HUES48 (cell line): ENCODE measurements around the gene P2RX2.

ENCODE experiments used
- H3K27ac ChIP-seq: one replicate; pipeline ENCODE4 v1.7.0; 2013; ENCODE audit warnings: low read depth, low read length, inconsistent platforms
- H3K27me3 ChIP-seq: 2 replicates; pipeline ENCODE4 v1.6.1; 2013; ENCODE audit warnings: mild to moderate bottlenecking, low read length; ENCODE audit not compliant: control insufficient read depth, insufficient read depth
- H3K36me3 ChIP-seq: 2 replicates; pipeline ENCODE4 v1.6.1; 2013; ENCODE audit warnings: low read length; ENCODE audit not compliant: control insufficient read depth, insufficient read depth
- H3K4me1 ChIP-seq: 2 replicates; pipeline ENCODE4 v1.6.1; 2013; ENCODE audit warnings: mild to moderate bottlenecking, low read length; ENCODE audit not compliant: control insufficient read depth, insufficient read depth
- H3K4me3 ChIP-seq: 2 replicates; pipeline ENCODE4 v1.5.1; 2013; ENCODE audit warnings: mild to moderate bottlenecking, low read depth, low read length
- H3K9ac ChIP-seq: 2 replicates; pipeline ENCODE4 v1.6.1; 2013; ENCODE audit warnings: mild to moderate bottlenecking, low read depth, low read length, moderate library complexity
- H3K9me3 ChIP-seq: 2 replicates; pipeline ENCODE4 v1.6.1; 2013; ENCODE audit warnings: low read length; ENCODE audit not compliant: control insufficient read depth, insufficient read depth

The P2RX2 gene

GRCh38 chr12:132611620-132612019 lies 7.0 kb upstream of the P2RX2 start:
- Histone ChIP-seq H3K27me3 (peaks cover 97% of the 10 kb centered on the region), H3K4me1 (no peaks in the 10 kb centered on the region), H3K27ac (no peak overlapping the region), H3K9me3 (peaks cover 12% of the 10 kb centered on the region; the same call in 1 of the 2 replicates), H3K4me3 (no peak overlapping the region), H3K9ac (no peak overlapping the region), H3K36me3 (no peaks in the 10 kb centered on the region)

GRCh38 chr12:132614029-132614428 lies 4.5 kb upstream of the P2RX2 start:
- H3K4me1 ChIP-seq, result no peaks in the 10 kb centered on the region
- H3K27ac ChIP-seq, result no peak overlapping the region
- H3K27me3 ChIP-seq, result peaks cover 94% of the 10 kb centered on the region
- no peaks in the 10 kb centered on the region for H3K36me3 ChIP-seq
- no peak overlapping the region for H3K4me3 ChIP-seq
- no peak overlapping the region for H3K9ac ChIP-seq
- H3K9me3 ChIP-seq, result peaks cover 18% of the 10 kb centered on the region; the same call in 1 of the 2 replicates

DNA sequence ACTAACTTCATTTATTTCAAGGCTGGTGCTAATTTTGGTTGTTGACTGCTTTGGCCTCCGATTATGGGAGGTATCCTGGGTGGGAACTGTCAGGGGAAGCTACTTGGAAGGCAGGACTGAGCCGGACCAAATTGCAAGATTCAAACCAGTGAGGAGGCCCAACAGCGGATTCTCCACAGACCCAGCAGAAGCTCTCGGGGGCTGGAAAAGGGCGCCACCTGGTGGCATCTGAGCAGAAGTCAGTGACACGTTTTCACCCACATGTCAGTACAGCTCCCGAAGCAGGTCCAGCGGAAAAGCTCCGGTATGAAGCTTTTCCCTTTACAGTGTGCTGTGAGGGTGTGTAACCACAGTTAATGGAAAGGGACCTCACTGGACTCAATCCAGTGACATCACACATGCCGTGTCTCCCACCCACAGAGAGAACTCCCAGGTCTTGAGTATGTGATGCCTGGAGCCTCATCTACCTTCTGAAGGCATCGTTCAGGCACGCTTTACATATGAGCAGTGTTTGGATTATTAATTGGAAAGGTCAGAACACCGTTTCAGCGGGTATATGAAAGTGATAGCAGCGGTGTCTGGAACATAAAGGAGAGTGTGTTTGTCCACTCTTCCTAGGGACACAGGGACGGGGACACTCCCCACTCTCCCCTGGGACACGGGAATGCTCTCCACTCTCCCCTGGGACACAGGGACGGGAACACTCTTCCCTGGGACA lies 3.6 kb upstream of the P2RX2 start:
- no peaks in the 10 kb centered on the region for H3K36me3 ChIP-seq
- H3K27me3 ChIP-seq, result peaks cover 90% of the 10 kb centered on the region
- no peak overlapping the region for H3K27ac ChIP-seq
- H3K9ac ChIP-seq, result no peak overlapping the region
- H3K4me3 ChIP-seq, result no peak overlapping the region
- peaks cover 18% of the 10 kb centered on the region; the same call in 1 of the 2 replicates for H3K9me3 ChIP-seq
- no peaks in the 10 kb centered on the region for H3K4me1 ChIP-seq

GRCh38 chr12:132615579-132616038 lies 3.0 kb upstream of the P2RX2 start:
- Histone ChIP-seq H3K9me3 (peaks cover 18% of the 10 kb centered on the region; the same call in 1 of the 2 replicates), H3K27ac (no peak overlapping the region), H3K4me1 (no peaks in the 10 kb centered on the region), H3K9ac (no peak overlapping the region), H3K27me3 (peaks cover 88% of the 10 kb centered on the region), H3K36me3 (no peaks in the 10 kb centered on the region), H3K4me3 (no peak overlapping the region)

DNA sequence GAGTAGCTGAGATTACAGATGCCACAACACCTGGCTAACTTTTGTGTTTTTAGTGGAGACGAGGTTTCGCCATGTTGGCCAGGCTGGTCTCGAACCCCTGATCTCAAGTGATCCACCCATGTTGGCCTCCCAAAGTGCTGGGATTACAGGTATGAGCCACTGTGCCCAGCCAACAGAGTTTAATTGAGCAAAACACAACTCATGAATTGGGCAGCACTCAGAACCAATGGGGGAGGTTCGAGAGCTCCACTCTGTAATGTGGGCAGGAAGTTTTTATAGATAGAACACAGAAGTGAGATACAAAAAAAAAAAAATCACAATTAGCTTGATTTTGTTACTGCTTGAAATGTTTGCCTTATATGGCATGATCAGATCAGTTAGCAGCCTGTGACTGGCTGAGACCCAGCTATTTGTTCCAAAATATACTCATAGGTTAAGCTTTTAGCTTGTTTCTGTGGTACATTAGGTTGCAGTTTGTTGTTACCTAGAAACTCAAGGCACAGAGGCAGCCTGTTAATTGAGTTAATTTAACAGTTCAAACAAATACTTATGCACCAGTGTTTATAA lies 1.4 kb upstream of the P2RX2 start:
- no peak overlapping the region for H3K4me3 ChIP-seq
- H3K9me3 ChIP-seq, result peaks cover 12% of the 10 kb centered on the region; the same call in 1 of the 2 replicates
- no peaks in the 10 kb centered on the region for H3K36me3 ChIP-seq
- H3K9ac ChIP-seq, result no peak overlapping the region
- no peak overlapping the region for H3K27ac ChIP-seq
- H3K4me1 ChIP-seq, result no peaks in the 10 kb centered on the region
- peaks cover 74% of the 10 kb centered on the region for H3K27me3 ChIP-seq

DNA sequence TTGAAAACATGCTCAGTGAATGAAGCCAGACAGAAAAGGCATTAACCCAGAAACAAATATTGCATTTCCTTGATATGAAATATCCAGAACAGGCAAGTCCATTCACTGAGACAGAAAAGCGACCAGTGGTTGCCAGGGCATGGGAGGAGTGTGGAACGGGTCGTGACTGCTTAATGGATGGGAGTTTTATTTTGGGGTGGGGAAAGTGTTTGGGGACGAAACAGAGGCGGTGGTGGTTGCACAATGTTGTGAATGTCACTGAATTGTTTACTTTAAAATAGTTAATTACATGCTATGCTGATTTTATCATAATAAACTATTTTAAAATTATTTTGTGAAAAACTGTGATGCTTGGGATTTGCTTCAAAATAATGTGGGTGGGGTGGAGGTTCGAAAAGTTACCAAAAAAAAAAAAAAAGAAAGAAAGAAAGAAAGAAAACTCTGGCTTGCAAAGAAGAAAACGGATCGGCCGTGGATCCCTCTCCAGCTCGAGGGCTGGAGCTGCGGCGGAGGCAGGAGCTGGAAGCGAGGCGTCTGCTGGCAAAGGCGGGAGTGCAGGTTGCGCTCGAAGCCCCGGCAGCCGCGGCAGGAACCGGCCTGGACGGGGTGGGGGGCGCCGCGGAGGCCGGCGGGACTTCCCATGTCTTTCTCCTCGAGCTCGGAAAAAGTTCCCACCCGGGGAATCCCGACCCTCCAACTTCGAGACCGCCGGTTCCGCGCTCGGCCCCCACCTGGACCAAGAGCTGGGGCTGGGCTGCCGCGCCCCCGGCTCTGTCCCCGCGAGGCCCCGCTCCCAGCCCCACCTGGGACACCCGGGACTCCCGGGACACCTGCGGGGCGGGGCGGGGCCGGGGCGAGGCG lies 524 bp upstream of the P2RX2 start:
- Histone ChIP-seq H3K9me3 (peaks cover 12% of the 10 kb centered on the region; the same call in 1 of the 2 replicates), H3K36me3 (no peaks in the 10 kb centered on the region), H3K9ac (no peak overlapping the region), H3K27ac (no peak overlapping the region), H3K4me1 (no peaks in the 10 kb centered on the region), H3K27me3 (peaks cover 65% of the 10 kb centered on the region), H3K4me3 (peak overlapping the region; percentile 59)

DNA sequence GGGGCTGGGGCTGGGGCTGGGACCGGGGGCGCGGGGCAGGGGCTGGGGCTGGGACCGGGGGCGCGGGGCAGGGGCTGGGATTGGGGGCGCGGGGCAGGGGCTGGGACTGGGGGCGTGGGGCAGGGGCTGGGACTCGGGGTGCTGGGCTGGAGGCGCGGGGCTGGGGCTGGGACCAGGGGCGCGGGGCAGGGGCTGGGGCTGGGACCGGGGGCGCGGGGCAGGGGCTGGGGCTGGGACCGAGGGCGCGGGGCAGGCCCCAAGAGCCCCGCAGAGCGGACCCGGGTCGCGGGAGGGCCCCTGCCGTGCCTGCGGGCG lies 452 bp downstream of the P2RX2 start:
- no peak overlapping the region for H3K4me3 ChIP-seq
- H3K9ac ChIP-seq, result no peak overlapping the region
- peaks cover 56% of the 10 kb centered on the region for H3K27me3 ChIP-seq
- H3K27ac ChIP-seq, result no peak overlapping the region
- H3K9me3 ChIP-seq, result peaks cover 12% of the 10 kb centered on the region; the same call in 1 of the 2 replicates
- H3K36me3 ChIP-seq, result peaks cover 6% of the 10 kb centered on the region
- H3K4me1 ChIP-seq, result no peaks in the 10 kb centered on the region

DNA sequence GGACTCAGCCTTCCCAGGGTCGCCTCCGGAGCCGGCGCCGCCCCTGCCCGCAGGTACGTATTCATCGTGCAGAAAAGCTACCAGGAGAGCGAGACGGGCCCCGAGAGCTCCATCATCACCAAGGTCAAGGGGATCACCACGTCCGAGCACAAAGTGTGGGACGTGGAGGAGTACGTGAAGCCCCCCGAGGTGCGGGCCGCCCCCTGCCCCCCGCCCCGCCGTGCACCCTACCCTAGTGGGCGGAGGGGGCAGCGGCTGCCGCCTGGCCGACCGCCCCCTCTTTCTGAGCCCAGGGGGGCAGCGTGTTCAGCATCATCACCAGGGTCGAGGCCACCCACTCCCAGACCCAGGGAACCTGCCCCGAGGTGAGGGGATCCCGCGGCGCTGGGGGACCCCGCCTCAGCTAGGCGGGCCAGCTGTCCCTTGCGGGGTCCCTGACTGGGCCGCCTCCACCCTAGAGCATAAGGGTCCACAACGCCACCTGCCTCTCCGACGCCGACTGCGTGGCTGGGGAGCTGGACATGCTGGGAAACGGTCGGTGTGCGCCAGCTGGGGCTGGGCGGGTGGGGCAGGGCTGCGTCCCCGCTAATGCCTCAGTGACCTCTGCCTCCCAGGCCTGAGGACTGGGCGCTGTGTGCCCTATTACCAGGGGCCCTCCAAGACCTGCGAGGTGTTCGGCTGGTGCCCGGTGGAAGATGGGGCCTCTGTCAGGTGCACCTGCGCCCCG lies 973 bp downstream of the P2RX2 start:
- Histone ChIP-seq H3K4me1 (no peaks in the 10 kb centered on the region), H3K27ac (no peak overlapping the region), H3K36me3 (peaks cover 11% of the 10 kb centered on the region), H3K27me3 (peaks cover 51% of the 10 kb centered on the region), H3K9me3 (peaks cover 12% of the 10 kb centered on the region; the same call in 1 of the 2 replicates), H3K4me3 (no peak overlapping the region), H3K9ac (no peak overlapping the region)

DNA sequence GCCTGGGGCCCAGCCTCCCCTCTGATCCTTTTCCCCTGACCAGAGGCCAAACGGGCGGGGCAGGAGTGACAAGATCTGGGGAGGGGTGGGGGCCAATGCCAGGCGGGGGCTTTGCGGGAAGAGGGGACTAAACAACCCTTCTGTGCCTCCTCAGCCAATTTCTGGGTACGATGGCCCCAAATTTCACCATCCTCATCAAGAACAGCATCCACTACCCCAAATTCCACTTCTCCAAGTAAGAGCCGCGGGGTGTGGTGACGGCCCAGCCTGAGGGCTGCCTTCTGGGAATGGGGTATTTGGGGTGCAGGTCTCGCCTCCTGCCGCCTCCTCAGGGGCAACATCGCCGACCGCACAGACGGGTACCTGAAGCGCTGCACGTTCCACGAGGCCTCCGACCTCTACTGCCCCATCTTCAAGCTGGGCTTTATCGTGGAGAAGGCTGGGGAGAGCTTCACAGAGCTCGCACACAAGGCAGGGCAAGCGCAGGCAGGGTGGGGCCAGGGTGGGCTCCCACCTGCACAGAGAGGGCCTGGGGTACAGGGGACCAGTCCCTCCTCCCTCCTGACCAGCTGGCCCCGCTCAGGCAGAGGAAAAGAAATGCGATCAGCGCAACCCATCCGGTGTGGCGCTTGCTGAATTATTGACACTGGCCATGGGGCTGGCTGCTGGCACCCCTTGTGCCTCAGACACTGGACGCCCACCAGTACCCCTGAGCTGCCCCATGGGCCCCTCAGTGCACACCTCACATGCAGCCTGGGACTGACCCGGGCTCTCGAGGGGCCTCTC lies 1.7 kb downstream of the P2RX2 start:
- peaks cover 12% of the 10 kb centered on the region; the same call in 1 of the 2 replicates for H3K9me3 ChIP-seq
- no peak overlapping the region for H3K4me3 ChIP-seq
- no peaks in the 10 kb centered on the region for H3K4me1 ChIP-seq
- H3K9ac ChIP-seq, result no peak overlapping the region
- H3K27me3 ChIP-seq, result peaks cover 44% of the 10 kb centered on the region
- H3K27ac ChIP-seq, result no peak overlapping the region
- peaks cover 19% of the 10 kb centered on the region for H3K36me3 ChIP-seq
